Heart left ventricle (tissue), 16 donors: ENCODE measurements around the gene SLC35E3. TPM values are rescaled to one million over a fixed set of nuclear protein-coding genes. Genes with fewer than 3 reads are reported as not detected.

Experiments used
- ATAC-seq, 4 donors: fragments of 200-7000 bp; cut with Tn5 transposase; one replicate each; pipeline ENCODE4 v1.9.1; 2020 to 2022; ENCODE audit warnings: moderate library complexity in 4 of 4, mild to moderate bottlenecking in 3 of 4, moderate number of reproducible peaks in 1 of 4
- DNase-seq, 5 donors: peaks; one replicate each; pipeline ENCODE4 v3.0.0-alpha.2; 2020
- H3K27ac ChIP-seq, 12 donors: fragments of 200-600 bp; sonication (generic) in 4 of 12; one replicate each; pipeline versions ENCODE4 v1.5.0 to v1.8.0; 2016 to 2022; ENCODE audit warnings: mild to moderate bottlenecking in 2 of 12
- H3K27me3 ChIP-seq, 9 donors: fragments of 200-600 bp; sonication (generic) in 2 of 9; one replicate each; pipeline versions ENCODE4 v1.5.1 to v1.8.0; 2016 to 2022; ENCODE audit warnings: mild to moderate bottlenecking in 3 of 9
- H3K36me3 ChIP-seq, 9 donors: fragments of 200-600 bp; sonication (generic) in 2 of 9; one replicate each; pipeline versions ENCODE4 v1.5.0 to v1.8.0; 2018 to 2022; ENCODE audit warnings: mild to moderate bottlenecking in 2 of 9
- H3K4me1 ChIP-seq, 12 donors: fragments of 200-600 bp; sonication (generic) in 4 of 12; one replicate each; pipeline versions ENCODE4 v1.5.0 to v1.8.0; 2016 to 2022; ENCODE audit warnings: mild to moderate bottlenecking in 3 of 12
- H3K4me3 ChIP-seq, 12 donors: fragments of 200-600 bp; sonication (generic) in 4 of 12; one replicate each; pipeline versions ENCODE4 v1.5.0 to v1.8.0; 2017 to 2022; ENCODE audit warnings: mild to moderate bottlenecking in 9 of 12, moderate library complexity in 4 of 12
- H3K9me3 ChIP-seq, 12 donors: fragments of 200-600 bp; sonication (generic) in 4 of 12; one replicate each; pipeline versions ENCODE4 v1.5.0 to v1.8.0; 2016 to 2022; ENCODE audit warnings: mild to moderate bottlenecking in 1 of 12
- CTCF ChIP-seq, 12 donors: fragments of 200-600 bp; sonication (generic) in 4 of 12; IDR thresholded peaks; one replicate each; pipeline versions ENCODE4 v1.5.0 to v1.8.0; 2018 to 2022; ENCODE audit warnings: antibody characterized with exemption in 12 of 12, mild to moderate bottlenecking in 5 of 12
- POLR2A ChIP-seq, 2 donors: fragments of 450-650 bp; IDR thresholded peaks; one replicate each; pipeline ENCODE4 v1.6.1; 2017; ENCODE audit warnings: antibody characterized with exemption in 2 of 2, mild to moderate bottlenecking in 2 of 2, moderate library complexity in 2 of 2
- WGBS, 4 donors: extraction: QIAGEN DNeasy Blood & Tissue Kit in 2 of 4; methylation state at CpG; one replicate each; pipeline versions ENCODE4 v1.1.5 to v1.1.7; 2013 to 2018; 5-methylcytosine and 5-hydroxymethylcytosine counted together
- intact Hi-C, 10 donors: fragments of 100-400 bp; cut with DNase I; formaldehyde crosslinking; loops; one replicate each; pipeline versions ENCODE4 v1.11.1 to v1.14.2; 2022
- polyA plus RNA-seq, 2 donors: library from polyadenylated mRNA; stranded (reverse); fragments of 200-250 nt; gene quantifications; one replicate each; pipeline ENCODE4 v1.2.3, GENCODE V29; 2013
- total RNA-seq, 9 donors: library from RNA; depleted of rRNA in 2 of 9; stranded (reverse); fragments of >200 nt in 2 of 9; fragmentation: NEBNext Ultra II Directional in 3 of 9; extraction: Animal tissue kit (Norgen Biotek cat#: 25700) in 3 of 9; gene quantifications; one replicate each; pipeline versions ENCODE4 v1.1.0 to v1.2.4, GENCODE V29; 2016 to 2023
- donor health status: ischemic (EF 13 %, LVEDD 7.1; RV severe dilation, severe dysfunction).
- donor health status: healthy with polysubstance abuse.
- donor health status: DM: no; HTN: yes; CAD: no.
- donor health status: DM: no; HTN: no; CAD: no.
- donor health status: ischemic (EF 25% LVEDD 6.9; RV normal size, moderate dysfunction).
- donor health status: ischemic (EF 25% LVEDD 5.7; RV mildly dilated, moderate dysfunction).
- donor health status: healthy.
- donor health status: DM: yes; HTN: yes; CAD: no.
- donor health status: ischemic (EF 35%, LVEDD 5.7; RV mildly dilated, moderate dysfunction).
- donor health status: nonischemic (EF 11% LVEDD 7.7; RV severe dilation, severe dysfunction).
- donor health status: DM: yes; HTN: yes; CAD: no.
- donor health status: PGD.
- donor health status: ischemic (EF 29% LVEDD 5.4; RV normal size, mild dysfunction).
- donor health status: nonischemic (EF 23%, LVEDD 6.1; RV moderate dilation, normal function).

Gene SLC35E3
- total and polyA plus RNA-seq, 11 donors = 2.6 to 8.6 (median 5.4) TPM

DNA sequence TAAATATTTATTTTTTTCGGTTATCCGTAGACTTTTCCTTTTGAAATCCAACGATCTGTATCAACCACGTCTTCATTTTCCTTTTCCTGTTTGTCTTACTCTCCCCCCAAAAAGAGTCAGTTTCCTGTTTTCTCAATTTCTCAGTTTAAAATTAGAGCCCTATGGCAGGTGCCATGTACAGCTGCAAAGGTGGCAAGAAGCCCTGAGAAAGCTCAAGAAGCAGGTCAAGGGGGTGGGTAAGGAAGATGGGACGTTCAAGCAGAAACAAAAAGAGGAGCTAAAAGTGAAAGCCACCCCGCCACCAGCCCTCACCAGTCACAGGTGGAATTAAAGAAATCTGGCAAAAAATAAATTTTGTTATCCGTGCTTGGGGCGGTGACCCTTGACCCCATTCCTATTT, 26.7 kb downstream of the SLC35E3 start:
- H3K27me3 ChIP-seq = no peaks in the 10 kb centered on the region
- H3K9me3 ChIP-seq = no peaks in the 10 kb centered on the region
- no peak overlapping the region for H3K4me3 ChIP-seq
- H3K4me1 ChIP-seq = no peaks in the 10 kb centered on the region
- ATAC-seq = no peak
- 63 to 72% (median 68%) methylated on average over 8 of the region's 8 CpGs for WGBS, 4 donors
- H3K27ac ChIP-seq = no peak overlapping the region
- H3K36me3 ChIP-seq = peaks cover 0 to 9% (median 0%) of the 10 kb centered on the region in 9 donors
- TF ChIP-seq CTCF (IDR thresholded peaks at IDR 0.05) (no peak), POLR2A (IDR thresholded peaks at IDR 0.05) (no peak)
- intact Hi-C loops = no loop called here
- DNase-seq = no peak

- no peak overlapping the region for H3K4me3 ChIP-seq
- no peak overlapping the region for H3K27ac ChIP-seq
- intact Hi-C loops = no loop called here
- TF ChIP-seq POLR2A (IDR thresholded peaks at IDR 0.05) = no peak
- no peak for TF ChIP-seq CTCF (IDR thresholded peaks at IDR 0.05)
- H3K27me3 ChIP-seq = no peaks in the 10 kb centered on the region
- peaks cover 0 to 2% (median 0%) of the 10 kb centered on the region in 9 donors for H3K36me3 ChIP-seq
- no peaks in the 10 kb centered on the region for H3K4me1 ChIP-seq
- ATAC-seq (no peak), DNase-seq (no peak)
- H3K9me3 ChIP-seq = no peaks in the 10 kb centered on the region
- 91 to 94% (median 92%) methylated on average over 5 of the region's 5 CpGs for WGBS, 4 donors
These were observed 27.6 kb downstream of the SLC35E3 start for GRCh38 chr12:68773582-68773981.

GRCh38 chr12:68775121-68775630, 29.2 kb downstream of the SLC35E3 start:
- H3K4me3 ChIP-seq = no peak overlapping the region
- no peaks in the 10 kb centered on the region for H3K27me3 ChIP-seq
- H3K27ac ChIP-seq = no peak overlapping the region
- no peak for TF ChIP-seq POLR2A (IDR thresholded peaks at IDR 0.05)
- TF ChIP-seq CTCF (IDR thresholded peaks at IDR 0.05) = no peak
- ATAC-seq (no peak), DNase-seq (no peak)
- H3K4me1 ChIP-seq = no peaks in the 10 kb centered on the region
- 92 to 94% (median 93%) methylated on average over 7 of the region's 7 CpGs for WGBS, 4 donors
- no peaks in the 10 kb centered on the region for H3K9me3 ChIP-seq
- H3K36me3 ChIP-seq = no peaks in the 10 kb centered on the region
- intact Hi-C loops = no loop called here

DNA sequence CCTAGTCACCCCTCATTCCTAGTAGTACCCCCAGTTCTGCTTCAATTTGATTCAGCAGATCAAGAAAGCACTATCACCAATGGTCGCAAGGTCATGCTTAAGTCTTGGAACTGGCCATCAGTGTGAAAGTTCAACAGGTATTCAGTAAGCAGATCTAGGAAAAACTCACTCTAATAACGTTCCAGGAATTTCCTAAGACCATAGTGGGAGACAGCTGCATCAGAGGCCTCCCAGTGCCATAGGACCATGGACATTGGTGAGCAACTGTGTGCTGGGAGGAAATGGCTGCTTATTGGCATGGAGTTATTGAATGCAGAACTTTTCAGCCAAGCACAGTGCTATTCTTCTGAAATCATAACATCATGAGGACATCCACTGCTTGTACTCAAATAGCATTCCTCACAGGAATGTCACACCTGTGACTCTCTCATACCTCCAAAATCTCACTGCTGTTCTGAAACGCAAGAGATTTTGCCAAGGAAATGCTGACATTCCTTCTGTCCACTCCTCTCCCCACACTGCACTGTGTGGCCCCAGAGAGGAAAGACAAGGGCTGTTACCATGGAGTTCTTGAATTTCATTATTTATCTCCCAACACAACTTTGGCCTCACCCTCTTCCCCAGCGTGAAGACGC, 31.1 kb downstream of the SLC35E3 start:
- no peak overlapping the region for H3K4me3 ChIP-seq
- TF ChIP-seq POLR2A (IDR thresholded peaks at IDR 0.05) (no peak), CTCF (IDR thresholded peaks at IDR 0.05) (no peak)
- 65 to 75% (median 71%) methylated on average over 5 of the region's 5 CpGs for WGBS, 4 donors
- H3K27ac ChIP-seq = no peak overlapping the region
- DNase-seq (no peak), ATAC-seq (no peak)
- no peaks in the 10 kb centered on the region for H3K27me3 ChIP-seq
- no peaks in the 10 kb centered on the region for H3K9me3 ChIP-seq
- no peaks in the 10 kb centered on the region for H3K36me3 ChIP-seq
- intact Hi-C loops = no loop called here
- H3K4me1 ChIP-seq = no peaks in the 10 kb centered on the region
